Parathyroid adenoma (tissue), 2 donors: ENCODE measurements around the gene C1QL2.

Experiments used
- H2AFZ ChIP-seq: fragments of 300-600 bp; sonication (generic); one replicate; pipeline ENCODE4 v1.7.0; 2017; ENCODE audit warnings: antibody characterized with exemption, mild to moderate bottlenecking
- H3K27ac ChIP-seq: fragments of 300-600 bp; sonication (generic); one replicate; pipeline ENCODE4 v1.7.0; 2017
- H3K27me3 ChIP-seq: fragments of 300-600 bp; sonication (generic); one replicate; pipeline ENCODE4 v1.7.0; 2017; ENCODE audit warnings: low read length; ENCODE audit not compliant: control insufficient read depth, insufficient read depth
- H3K36me3 ChIP-seq: fragments of 300-600 bp; sonication (generic); one replicate; pipeline ENCODE4 v1.7.0; 2017; ENCODE audit warnings: low read length; ENCODE audit not compliant: control insufficient read depth, insufficient read depth
- H3K4me1 ChIP-seq: fragments of 300-600 bp; sonication (generic); one replicate; pipeline ENCODE4 v1.7.0; 2017; ENCODE audit warnings: control low read depth
- H3K4me2 ChIP-seq: fragments of 300-600 bp; sonication (generic); one replicate; pipeline ENCODE4 v1.7.0; 2017; ENCODE audit warnings: low read length
- H3K4me3 ChIP-seq: fragments of 300-600 bp; sonication (generic); one replicate; pipeline ENCODE4 v1.7.0; 2017; ENCODE audit warnings: low read depth, low read length
- H3K79me2 ChIP-seq: fragments of 300-600 bp; sonication (generic); one replicate; pipeline ENCODE4 v1.7.0; 2017; ENCODE audit warnings: control low read depth
- H3K9ac ChIP-seq: fragments of 300-600 bp; sonication (generic); one replicate; pipeline ENCODE4 v1.7.0; 2017; ENCODE audit warnings: mild to moderate bottlenecking
- H3K9me3 ChIP-seq: fragments of 300-600 bp; sonication (generic); one replicate; pipeline ENCODE4 v1.7.0; 2017; ENCODE audit warnings: low read length; ENCODE audit not compliant: control insufficient read depth
- TF ChIP-seq, protein P1 (sequence below): fragments of 300-600 bp; sonication (generic); IDR thresholded peaks from one replicate; pipeline ENCODE4 v1.7.0; 2017; ENCODE audit warnings: antibody characterized with exemption, mild to moderate bottlenecking
- donor health status: primary hyperparathyroidism.

C1QL2 gene

DNA sequence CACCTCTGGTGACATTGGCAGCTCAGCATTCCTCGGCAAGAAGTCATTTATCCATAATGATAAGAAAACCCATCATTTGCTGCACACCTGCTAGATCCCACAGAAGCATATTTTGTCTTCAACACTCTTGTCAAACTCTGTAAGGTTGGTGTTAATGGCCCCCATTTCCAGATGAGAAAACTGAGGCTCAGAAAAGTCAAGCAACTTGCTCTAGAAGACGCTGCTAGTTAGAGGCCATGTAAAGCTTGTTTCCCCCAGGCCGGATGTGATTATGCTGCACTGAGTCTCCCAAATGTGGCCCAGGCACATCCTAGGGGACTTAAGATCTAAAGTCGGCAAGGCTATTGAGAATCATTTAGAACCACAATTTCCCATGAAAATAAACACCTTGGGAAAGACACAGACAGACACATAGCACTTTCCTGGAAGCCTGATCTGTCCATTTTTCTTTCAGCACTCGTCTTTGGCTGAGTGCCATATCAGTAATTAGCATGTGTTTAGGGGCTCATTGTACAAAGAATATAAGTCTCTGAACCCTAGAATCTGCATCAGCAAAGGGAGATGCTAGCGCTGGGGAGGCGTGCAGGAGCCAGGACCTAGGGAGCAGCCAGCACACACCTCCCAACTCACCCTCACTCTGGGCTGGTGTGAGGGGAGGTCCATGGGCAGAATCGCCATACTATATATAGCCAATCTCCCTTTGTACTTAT, 39.3 kb downstream of the C1QL2 start:
- peaks cover 6% of the 10 kb centered on the region for H3K27me3 ChIP-seq

DNA sequence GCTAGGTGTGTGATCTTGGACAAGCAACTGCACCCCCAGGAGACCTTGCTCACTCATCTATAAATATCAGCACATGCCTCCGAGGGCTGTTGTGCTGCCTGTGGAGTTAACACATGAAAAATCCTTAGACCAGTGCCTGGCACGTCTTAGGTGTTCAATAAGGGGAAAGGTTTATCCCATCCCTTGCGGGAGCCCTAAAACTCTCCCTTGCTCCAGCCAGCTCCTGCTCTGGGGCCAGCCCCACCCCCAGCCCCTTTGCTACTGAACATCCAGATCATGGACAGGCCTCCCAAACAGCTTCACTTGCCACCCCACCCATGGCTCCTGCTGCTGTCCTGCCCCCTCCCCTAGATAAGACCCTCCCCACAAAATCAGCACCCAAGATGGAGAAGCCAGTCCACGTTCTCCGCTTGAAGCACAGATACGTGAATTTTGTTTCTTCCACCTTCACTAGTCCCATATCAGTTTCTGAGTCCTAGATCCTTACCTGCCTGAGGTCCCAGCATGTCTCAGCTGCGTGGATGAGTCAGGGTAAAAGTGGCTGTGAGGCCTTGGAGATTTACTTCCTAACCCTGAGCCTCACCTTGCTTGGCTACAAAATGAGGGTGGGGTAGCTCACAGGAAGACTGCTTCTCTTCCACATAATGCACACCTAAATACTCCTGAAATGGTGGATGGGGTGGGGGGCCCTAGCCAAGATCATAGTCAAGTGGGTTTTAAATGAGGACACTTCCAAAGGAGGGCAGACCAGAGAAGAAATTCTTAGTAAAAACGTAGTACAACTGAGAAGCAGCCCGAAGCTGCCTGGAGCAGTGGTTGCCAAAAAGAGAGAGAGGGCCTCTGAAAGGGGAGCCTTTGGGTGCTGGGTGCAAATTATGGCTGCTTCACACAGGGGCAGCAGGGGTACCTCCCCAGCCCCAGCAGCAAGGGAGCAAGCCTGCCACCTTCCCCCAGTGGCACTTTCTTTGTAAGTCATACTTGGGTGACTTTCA, 40.4 kb downstream of the C1QL2 start:
- TF ChIP-seq, protein P1, sequence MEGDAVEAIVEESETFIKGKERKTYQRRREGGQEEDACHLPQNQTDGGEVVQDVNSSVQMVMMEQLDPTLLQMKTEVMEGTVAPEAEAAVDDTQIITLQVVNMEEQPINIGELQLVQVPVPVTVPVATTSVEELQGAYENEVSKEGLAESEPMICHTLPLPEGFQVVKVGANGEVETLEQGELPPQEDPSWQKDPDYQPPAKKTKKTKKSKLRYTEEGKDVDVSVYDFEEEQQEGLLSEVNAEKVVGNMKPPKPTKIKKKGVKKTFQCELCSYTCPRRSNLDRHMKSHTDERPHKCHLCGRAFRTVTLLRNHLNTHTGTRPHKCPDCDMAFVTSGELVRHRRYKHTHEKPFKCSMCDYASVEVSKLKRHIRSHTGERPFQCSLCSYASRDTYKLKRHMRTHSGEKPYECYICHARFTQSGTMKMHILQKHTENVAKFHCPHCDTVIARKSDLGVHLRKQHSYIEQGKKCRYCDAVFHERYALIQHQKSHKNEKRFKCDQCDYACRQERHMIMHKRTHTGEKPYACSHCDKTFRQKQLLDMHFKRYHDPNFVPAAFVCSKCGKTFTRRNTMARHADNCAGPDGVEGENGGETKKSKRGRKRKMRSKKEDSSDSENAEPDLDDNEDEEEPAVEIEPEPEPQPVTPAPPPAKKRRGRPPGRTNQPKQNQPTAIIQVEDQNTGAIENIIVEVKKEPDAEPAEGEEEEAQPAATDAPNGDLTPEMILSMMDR: no peak
- Histone ChIP-seq H3K9me3 (no peaks in the 10 kb centered on the region), H3K79me2 (no peaks in the 10 kb centered on the region), H3K4me1 (no peaks in the 10 kb centered on the region), H3K4me2 (no peak overlapping the region), H3K9ac (no peak overlapping the region), H3K27ac (no peak overlapping the region), H3K36me3 (no peaks in the 10 kb centered on the region), H3K4me3 (no peak overlapping the region), H2AFZ (no peak overlapping the region), H3K27me3 (no peaks in the 10 kb centered on the region)

More for the DNA sequence above, 39.3 kb downstream of the C1QL2 start:
- TF ChIP-seq, protein P1: no peak
- Histone ChIP-seq H2AFZ (no peak overlapping the region), H3K27ac (no peak overlapping the region), H3K9me3 (no peaks in the 10 kb centered on the region), H3K4me2 (no peak overlapping the region), H3K79me2 (no peaks in the 10 kb centered on the region), H3K4me3 (no peak overlapping the region), H3K9ac (no peak overlapping the region), H3K36me3 (no peaks in the 10 kb centered on the region), H3K4me1 (no peaks in the 10 kb centered on the region)

DNA sequence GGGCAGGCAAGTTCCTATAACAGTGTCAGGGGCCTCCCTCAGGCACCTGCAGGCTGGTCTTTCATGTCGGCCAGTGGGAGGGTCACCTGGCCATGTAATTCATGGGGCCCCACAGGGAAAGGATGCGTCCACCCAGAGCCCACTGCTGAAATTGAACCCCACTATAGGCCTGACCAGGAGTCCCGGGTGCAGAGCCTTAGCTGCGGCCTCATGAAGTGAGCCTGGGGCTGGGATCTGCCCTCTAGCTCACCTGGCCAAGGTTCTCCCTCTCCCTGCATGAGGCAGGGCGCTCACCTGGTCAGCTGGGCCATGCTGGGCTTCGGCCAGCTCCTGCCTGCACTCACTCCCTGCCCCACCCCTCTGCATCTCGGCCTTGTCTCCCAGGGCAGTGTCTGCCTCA, 41.1 kb downstream of the C1QL2 start:
- H3K4me3 ChIP-seq: no peak overlapping the region
- H3K36me3 ChIP-seq: no peaks in the 10 kb centered on the region
- no peak overlapping the region for H2AFZ ChIP-seq
- TF ChIP-seq, protein P1: no peak
- H3K27ac ChIP-seq: no peak overlapping the region
- no peaks in the 10 kb centered on the region for H3K4me1 ChIP-seq
- H3K4me2 ChIP-seq: no peak overlapping the region
- H3K9ac ChIP-seq: no peak overlapping the region
- H3K79me2 ChIP-seq: no peaks in the 10 kb centered on the region
- H3K27me3 ChIP-seq: no peaks in the 10 kb centered on the region
- no peaks in the 10 kb centered on the region for H3K9me3 ChIP-seq

DNA sequence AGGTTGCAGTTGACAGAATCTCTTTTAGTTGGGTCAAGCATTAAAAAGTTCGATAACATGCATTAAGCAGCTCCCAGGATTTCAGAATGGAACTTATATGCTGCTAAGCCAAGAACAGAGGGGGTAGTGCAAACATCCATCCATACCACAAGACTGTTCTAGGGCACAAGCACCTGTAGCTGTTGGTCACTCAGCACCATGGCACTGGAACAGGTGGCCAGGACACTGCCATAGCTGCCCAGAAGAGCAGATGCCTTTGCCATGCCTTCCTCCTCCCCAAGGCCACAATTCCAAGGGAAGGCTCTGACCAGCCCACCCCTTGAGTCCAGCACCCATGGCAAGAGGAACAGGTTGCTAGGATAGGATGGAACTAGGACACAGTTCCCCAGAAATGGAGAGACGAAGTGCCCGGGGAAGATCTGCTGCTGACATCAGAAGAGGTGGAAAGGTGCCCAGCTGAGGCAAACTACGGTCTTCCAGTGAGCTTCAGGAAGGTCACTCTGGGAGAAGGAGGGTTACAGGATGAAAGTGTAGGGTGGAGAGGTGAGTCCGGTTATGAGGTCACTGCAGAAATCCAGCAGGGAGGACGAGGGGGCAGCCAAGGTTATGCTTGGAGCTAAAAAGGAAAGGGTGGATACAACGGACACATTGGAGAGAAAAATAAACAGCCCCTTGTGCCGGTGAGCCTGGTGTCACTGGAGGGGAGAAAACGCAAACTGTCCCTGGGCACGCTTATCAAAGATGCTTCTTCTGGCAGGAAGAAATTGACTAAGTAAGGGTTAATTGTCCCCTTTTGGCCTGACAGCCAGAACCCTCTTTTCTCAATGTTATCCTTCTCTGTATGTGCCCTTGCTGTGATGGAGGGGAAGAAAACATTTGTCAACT, 41.9 kb downstream of the C1QL2 start:
- no peak overlapping the region for H3K9ac ChIP-seq
- TF ChIP-seq, protein P1: no peak
- H2AFZ ChIP-seq: no peak overlapping the region
- no peaks in the 10 kb centered on the region for H3K9me3 ChIP-seq
- H3K4me3 ChIP-seq: no peak overlapping the region
- no peaks in the 10 kb centered on the region for H3K4me1 ChIP-seq
- no peaks in the 10 kb centered on the region for H3K27me3 ChIP-seq
- no peak overlapping the region for H3K27ac ChIP-seq
- no peaks in the 10 kb centered on the region for H3K79me2 ChIP-seq
- no peak overlapping the region for H3K4me2 ChIP-seq
- H3K36me3 ChIP-seq: no peaks in the 10 kb centered on the region
